LHCN-M2 (cell line): ENCODE results near the gene CLDN3. TPM values are rescaled to one million over a fixed set of nuclear protein-coding genes. Genes with fewer than 3 reads are reported as not detected.
"Not testable (repeated sequence)": the region's sequence is repeated elsewhere in the genome, so short reads cannot be mapped to it uniquely, and the experiment has no call there.

ENCODE experiments used
- DNase-seq: peaks from one replicate; pipeline ENCODE4 v3.0.0-alpha.2; 2012; ENCODE audit warnings: low read depth
- polyA plus RNA-seq: library from polyadenylated mRNA; unstranded; fragments of >200 nt; gene quantifications from one replicate; pipeline ENCODE4 v1.2.1, GENCODE V29; 2012; ENCODE audit warnings: missing spikeins
- total RNA-seq: library from RNA; depleted of rRNA; stranded (reverse); fragments of >200 nt; gene quantifications from 2 replicates; pipeline ENCODE4 v1.2.3, GENCODE V29; 2014; rRNA removed

Gene CLDN3, protein sequence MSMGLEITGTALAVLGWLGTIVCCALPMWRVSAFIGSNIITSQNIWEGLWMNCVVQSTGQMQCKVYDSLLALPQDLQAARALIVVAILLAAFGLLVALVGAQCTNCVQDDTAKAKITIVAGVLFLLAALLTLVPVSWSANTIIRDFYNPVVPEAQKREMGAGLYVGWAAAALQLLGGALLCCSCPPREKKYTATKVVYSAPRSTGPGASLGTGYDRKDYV
- not detected in 2 replicates for total RNA-seq
- not detected for polyA plus RNA-seq

DNA sequence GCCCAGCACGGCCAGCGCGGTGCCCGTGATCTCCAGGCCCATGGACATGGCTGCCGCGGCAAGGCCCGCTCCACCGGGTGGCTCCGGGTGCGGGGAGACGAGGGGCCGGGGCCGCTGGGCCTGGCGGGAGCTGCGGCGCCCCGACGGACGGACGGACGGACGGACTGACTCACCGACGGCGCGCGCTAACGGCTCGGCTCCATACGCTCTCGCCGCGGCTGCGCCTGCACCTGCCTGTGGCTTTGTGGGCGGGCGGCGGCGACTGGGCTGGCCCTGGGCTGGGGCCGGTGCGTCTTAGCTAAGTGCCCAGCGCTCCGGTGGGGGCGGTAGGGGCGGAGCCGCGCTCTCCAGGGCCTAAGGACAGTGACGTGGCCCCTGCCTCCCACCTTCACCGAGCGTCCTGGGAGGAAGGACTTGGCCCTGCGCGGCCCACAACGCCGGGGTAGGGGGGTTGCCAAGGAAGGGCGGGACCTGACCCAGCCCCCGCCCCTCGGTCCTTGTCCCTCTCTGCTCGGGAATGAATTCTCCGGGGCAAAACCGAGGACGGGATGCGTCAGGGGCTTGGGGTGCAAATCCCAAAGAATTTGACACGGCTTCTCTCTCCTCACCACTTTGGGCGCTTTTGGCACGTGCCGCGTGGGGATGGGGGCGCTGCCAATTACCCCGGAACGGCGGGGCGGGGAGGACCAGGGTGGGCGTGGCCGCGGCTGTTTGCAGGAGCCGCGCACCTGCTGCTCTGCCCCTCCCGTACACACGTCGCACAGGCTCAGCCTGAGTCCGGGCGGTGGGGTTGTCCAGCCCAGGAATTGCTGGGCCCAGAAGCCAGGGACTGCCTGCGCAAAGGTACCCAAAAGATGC is at the start of gene CLDN3:
Gene CLDN3 (minus strand): TSS at position 269 of the 858 bp plus-strand sequence. CDS start 221 bp downstream, at position 48.
- DNase-seq: no peak

DNA sequence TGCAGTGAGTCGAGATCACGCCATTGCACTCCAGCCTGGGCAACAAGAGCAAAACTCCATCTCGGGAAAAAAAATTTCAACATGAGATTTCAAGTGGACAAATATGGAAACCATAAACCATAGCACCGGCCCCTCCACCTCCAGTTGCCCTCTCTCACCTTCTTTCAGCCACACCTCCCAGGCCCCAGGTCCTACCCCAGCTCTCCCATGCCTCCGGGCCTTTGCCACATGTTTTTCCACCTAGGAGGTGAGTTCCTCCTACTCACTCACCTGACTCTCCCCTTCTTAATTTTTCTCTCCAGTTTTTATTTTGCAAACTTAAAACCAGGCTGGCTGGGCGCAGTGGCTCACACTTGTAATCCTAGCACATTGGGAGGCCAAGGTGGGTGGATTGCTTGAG is 47.1 kb upstream of the CLDN3 start:
- DNase-seq: no peak

DNA sequence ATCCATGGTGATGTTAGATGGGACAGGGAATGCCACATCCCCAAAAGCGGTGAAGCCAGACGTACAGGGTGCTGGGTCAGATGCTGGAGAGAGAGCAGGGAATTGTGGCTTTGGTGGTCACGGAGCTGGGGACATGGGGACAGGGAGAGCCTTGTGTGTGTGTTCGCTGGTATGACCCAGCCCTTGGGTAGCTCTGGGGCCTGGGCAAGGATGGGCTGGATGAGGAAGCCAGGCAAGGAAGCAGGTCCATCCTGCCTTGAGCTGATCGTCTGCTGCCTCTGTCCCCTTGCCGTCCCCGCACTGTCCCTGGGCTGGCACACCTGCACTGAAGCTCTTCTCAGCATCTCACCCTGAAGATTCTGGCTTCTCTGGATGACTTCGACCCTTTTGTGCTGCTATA is 45.4 kb upstream of the CLDN3 start:
- no peak for DNase-seq

DNA sequence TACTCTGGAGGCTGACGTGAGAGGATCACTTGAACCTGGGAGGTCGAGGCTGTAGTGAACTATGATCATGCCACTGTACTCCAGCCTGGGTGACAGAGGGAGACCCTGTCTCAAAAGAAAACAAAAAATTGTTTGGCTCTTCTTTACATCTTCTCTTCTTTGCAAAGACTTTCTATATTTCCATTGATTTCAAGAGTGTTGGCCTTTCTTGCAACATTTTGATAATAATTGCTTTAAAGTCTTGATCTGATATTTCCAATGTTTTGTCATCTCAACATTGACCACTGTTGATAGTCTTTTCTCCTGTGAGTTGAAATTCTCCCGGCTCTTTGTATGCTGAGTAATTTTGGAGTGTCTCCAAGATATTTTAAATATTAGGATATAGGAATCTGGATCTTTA is 42.9 kb upstream of the CLDN3 start:
- no peak for DNase-seq

DNA sequence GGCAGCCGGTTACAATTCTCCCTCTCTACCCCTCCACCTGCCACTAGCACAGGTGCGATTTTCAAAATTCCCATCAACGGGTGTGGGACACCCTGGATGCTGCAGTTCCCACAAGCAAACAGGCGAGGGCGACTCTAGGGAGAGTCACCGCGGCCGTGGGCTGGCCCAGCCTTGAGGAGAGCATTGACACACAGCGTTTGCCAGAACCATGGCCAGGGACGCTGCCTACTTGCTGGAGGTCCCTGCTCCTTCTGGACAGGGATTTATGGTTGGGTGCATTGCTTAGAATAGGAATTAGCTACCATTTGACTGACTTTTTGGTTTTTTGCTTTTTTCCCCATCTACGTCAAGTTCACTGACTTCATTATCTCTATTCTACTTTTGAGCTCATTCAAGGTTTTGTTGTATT is 41.7 kb upstream of the CLDN3 start:
- DNase-seq: peak; percentile 57

DNA sequence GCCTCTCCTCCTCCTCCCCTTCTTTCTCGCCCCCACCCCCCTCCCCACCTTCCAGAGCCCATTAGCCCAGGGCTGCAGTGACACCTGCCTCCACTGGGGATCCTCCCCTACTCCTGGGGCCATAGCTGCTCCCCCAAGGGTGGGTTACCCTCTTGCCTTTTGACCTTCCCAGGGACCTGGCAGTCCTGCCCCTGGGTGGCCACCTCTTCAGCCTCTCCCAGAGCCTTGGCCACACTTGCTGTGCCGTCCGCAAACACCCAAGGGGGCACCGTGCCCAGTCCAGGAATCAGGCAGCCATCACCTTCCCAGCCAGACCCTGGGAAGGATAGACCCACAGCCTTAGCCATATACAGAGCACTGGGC is 40.9 kb upstream of the CLDN3 start:
- no peak for DNase-seq

DNA sequence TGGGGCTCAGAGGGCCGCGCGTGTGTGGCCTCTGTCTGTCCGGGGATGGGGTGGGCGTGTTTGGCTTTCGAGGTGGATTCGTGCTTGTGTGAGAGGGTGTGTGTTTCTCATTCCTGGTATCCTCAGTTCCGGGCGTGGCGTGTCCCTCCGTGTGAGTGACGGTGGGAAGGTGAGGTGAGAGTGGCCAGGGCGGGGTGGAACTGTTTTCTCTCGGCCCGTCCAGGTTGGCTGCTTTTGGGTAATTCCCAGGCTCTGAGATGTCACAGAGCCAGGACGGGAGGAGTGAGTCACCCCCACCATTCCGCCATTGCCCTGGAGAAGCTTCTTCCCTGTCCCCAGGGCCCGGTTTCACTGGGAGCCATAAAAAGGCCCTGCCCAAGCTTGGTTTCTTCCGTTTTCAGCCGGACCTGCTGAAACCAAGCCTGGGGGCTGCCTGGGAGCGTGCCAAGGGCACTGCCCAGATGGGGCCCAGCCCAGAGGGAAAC is 39.4 kb upstream of the CLDN3 start:
- no peak for DNase-seq

DNA sequence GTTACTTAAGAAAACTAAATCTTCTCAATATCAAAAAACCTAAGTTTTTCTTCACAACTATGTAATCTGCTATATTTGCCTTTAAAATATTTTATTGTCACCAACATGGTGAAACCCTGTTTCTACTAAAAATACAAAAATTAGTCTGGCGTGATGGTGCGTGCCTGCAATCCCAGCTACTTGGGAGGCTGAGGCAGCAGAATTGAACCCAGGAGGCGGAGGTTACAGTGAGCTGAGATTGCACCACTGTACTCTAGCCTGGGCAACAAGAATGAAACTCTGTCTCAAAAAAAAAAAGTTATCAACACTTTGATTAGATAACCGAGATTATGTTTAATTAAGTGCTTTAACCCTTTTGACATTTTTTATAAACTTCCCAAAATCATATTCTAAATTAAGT is 32.4 kb upstream of the CLDN3 start:
- DNase-seq: no peak

DNA sequence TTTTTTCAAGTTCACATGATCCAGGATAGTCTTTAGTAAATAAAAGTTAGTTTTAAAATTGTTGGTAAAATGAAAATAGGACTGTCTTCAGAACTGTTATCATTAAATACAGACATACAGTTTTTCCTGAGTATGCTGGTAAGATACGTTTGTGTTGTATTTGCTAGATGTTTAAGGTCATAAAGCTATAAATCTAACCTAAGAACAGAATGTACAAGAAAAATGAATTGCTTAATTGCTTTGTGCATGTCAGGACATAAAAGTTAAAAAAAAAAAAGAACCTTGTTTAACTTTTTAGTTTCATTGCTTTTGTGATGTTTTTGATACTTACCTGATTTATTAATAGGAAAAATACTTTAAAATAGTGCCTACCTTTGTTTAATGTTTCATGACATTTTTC is 31.5 kb upstream of the CLDN3 start:
- no peak for DNase-seq

DNA sequence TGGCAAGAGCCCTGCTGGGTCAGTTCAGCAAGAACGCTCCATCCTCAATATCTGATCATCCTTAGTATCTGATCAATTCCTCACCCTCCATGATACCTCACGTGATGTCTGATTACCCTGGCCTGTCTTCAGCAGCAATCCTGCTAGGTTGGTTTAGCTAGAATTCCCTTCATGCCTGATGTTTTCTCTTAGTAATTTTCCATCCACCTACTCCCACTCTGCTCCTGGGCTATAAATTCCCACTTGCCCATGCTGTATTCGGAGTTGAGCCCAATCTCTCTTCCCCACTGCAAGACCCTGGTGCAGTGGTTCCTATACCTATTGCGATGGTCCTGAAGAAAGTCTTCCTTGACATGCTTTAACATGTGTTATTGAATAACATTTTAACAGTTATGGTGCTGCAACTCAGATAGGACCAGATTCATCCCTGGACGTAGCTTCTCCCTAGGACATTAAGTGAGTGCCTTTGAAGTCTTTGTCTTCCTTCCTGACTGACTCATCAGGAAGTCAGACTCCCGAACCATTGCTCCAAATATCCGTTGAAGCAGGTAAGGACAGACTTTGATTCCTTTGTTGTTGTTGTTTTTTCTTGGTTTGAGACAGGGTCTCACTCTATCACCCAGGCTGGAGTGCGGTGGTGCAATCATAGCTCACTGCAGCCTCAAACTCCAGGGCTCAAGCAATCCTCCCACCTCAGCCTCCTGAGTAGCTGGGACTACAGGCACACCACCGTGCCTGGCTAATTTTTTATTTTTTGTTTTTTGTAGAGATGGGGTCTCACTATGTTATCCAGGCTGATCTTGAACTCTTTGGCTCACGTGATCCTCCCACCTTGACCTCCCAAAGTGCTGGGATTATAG is 29.4 kb upstream of the CLDN3 start:
- no peak for DNase-seq

DNA sequence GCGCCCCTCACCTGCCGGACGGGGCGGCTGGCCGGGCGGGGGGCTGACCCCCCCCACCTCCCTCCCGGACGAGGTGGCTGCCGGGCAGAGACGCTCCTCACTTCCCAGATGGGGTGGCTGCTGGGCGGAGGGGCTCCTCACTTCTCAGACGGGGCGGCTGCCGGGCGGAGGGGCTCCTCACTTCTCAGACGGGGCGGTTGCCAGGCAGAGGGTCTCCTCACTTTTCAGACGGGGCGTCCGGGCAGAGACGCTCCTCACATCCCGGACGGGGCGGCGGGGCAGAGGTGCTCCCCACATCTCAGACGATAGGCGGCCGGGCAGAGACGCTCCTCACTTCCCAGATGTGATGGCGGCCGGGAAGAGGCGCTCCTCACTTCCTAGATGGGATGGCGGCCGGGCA is 27.1 kb upstream of the CLDN3 start:
- DNase-seq: not testable (repeated sequence)

DNA sequence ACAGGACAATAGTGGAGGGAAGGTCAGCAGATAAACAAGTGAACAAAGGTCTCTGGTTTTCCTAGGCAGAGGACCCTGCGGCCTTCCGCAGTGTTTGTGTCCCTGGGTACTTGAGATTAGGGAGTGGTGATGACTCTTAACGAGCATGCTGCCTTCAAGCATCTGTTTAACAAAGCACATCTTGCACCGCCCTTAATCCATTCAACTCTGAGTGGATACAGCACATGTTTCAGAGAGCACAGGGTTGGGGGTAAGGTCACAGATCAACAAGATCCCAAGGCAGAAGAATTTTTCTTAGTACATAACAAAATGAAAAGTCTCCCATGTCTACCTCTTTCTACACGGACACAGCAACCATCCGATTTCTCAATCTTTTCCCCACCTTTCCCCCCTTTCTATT is 26.6 kb upstream of the CLDN3 start:
- DNase-seq: not testable (repeated sequence)

DNA sequence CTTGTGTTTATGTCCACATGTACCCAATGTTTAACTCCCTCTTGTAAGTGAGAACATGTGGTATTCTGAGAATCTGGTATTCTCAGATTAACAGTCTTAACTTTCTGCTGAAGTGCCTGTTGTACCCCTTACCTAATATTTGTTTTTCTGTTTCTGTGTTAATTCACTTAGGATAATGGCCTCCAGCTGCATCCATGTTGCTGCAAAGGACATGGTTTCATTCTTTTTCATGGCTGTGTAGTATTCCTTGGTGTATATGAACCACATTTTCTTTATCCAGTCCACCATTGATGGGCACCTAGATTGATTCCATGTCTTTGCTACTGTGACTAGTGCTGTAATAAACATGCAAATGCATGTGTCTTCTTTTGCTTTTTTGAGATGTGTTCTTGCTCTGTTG is 25.1 kb upstream of the CLDN3 start:
- not testable (repeated sequence) for DNase-seq

DNA sequence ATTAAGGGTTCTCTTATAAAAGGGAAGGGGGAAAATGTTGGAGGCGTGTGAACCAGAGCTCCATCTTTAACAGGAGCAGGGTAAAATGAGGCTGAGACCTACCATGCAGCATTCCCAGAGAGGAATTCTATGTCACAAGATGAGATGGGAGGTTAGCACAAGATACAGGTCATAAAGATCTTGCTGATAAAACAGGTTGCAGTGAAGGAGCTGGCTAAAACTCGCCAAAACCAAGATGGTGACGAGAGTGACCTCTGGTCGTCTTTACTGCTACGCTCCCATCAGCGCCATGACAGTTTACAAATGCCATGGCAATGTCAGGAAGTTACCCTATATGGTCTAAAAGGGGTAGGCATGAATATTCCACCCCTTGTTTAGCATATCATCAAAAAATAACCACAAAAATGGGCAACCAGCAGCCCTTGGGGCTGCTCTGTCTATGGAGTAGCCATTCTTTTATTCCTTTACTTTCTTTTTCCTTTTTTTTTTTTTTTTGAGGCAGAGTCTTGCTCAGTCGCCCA is 21.2 kb upstream of the CLDN3 start:
- not testable (repeated sequence) for DNase-seq

DNA sequence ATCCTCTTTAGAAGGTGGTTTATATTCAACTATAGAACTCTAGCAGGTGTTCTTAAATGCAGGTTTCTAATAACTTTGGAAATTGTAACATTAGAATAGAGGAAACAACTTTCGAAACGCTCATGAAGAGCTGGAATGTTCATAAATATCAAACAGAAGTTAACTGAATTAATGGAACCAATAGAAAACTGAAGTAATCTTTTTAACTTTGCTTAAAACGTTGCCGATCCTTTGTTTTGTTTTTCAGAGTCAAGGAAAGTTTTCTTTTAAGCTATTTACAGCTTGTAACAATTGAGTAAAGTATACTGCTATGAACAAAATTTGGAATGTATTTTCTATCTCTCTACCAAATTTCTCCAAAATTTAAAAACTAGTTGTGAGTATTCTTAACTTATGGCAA is 19.0 kb upstream of the CLDN3 start:
- no peak for DNase-seq

DNA sequence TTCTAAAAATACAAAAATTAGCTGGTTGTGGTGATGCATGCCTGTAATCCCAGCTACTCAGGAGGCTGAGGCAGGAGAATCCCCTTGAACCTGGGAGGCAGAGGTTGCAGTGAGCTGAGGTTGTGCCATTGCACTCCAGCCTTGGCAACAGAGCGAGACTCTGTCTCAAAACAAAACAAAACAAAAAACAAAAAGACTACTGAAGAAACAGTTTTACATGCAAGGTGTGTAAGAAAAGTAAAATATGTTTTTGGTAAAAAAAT is 17.6 kb upstream of the CLDN3 start:
- DNase-seq: not testable (repeated sequence)

DNA sequence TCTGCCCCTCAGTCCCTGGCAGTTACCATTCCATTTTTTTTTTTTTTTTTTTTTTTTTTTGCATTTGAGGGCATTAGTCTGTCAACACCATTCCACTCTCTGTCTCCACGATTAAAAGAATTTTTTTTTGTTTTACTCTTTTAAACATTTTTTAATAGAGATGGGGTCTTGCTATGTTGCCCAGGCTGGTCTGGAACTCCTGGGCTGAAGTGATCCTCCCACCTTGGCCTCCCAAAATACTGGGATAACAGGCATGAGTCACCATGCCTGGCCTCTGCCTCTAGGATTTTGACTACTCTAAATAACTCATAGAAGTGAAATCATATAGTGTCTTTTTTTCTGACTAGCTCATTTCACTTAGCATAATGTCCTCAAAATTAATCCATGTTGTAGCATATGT is 16.5 kb upstream of the CLDN3 start:
- no peak for DNase-seq

DNA sequence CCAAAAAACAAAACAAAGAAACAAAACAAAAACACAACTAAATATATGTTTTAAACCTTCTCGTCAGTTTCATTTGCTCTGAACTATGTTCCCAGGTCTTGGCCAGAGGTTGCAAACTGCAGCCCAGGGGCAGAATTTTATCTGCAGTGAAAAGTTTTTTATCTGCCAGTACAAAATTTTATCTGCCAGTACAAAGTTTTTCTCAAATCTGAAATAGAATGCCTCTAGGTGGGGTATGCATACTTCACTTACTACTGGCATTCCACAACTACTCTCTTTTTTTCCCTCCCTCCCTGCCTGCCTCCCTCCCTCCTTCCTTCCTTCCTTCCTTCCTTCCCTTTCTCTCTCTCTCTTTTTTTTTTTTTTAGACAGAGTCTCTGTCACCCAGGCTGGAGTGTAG is 9.4 kb upstream of the CLDN3 start:
- DNase-seq: no peak

DNA sequence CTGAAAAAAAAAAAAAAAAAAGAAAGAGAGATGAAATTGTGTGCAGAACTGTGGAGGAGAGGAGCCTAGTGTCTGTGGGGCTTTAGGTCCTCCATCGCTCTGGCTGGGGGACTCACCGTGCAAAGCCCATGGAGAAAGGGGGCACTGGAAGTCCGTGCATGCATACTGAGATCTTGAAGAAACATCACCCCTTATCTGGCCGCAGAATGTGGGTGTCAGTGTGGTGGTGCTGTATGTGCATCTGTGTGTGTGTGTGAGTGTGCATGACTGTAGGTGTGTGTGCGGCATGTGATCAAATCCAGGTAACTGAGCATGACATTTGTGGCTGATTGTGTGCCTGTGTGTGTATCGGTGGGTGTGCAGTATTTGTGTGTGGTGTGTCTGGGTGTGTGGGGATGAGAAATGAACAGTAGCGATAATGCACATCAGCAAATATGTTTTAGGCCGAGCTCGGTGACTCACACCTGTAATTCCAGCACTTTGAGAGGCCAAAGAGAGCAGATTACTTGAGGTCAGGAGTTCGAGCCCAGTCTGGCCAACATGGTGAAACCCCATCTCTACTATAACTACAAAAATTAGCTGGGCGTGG is 8.8 kb upstream of the CLDN3 start:
- no peak for DNase-seq

DNA sequence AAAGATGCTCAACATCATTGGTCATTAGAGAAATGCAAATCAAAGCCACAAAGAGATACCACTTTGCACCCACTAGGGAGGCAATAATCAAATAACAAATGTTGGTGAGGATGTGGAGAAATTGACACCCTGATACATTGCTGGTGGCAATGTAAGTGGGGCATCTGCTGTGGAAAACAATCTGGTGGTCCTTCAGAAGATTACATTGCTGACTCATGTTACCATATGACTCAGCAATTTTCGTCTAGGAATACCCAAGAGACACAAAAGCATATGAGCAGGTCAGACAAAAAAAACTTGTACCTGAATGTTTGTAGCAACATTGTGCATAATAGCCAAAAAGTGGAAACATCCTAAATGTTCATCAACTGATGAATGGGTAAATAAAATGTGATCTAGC is 4.9 kb upstream of the CLDN3 start:
- peak; percentile 62 for DNase-seq

DNA sequence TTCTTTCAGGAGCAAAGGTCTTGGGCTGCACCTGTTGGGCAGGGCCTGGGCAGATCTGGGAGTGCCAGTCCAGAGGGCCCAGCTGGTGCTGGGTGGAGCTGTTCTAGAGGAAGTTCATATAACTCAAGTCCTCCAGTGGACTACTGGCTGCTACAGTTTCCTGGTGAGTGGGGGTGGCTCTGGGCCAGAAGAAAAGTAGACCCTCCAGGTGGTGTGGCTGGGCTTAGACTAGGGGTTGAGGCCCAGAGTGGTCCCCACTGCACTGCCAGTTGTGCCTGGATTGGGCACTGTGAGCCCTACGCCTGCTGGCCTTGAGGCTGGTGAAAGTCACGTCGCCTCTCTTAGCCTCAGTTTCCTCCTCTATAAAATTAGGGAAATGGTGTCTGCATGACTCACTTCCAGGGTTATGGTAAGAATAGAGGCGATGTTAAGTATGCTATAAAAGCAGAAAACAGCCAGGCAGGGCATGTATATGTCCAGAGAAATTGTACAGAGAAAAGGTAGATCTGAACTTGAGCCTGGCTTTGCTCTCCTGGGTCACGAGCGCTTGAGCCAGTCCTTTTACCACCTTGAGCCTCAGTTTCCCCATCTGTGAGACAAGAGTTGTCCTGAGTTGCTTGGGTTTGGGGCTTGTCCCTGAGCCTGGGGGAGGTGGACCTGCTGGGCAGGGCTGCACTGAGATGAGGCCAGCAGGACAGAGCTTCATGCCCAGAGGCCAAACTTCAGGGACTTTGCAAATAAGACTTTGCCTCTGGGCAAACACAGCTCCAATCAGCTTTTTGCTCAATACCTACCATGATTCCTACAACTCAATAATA is 3.8 kb upstream of the CLDN3 start:
- DNase-seq: no peak
